Hepatocyte (in vitro differentiated cells): Measurements from ENCODE around the gene ARF6. TPM values are rescaled to one million over a fixed set of nuclear protein-coding genes. Genes with fewer than 3 reads are reported as not detected.

Experiments
- DNase-seq: peaks from one replicate; pipeline ENCODE4 v3.0.0-alpha.2; 2016; ENCODE audit warnings: low spot score
- H2AFZ ChIP-seq: fragments of 200-600 bp; sonication (generic); 2 replicates; pipeline ENCODE4 v1.6.0; 2016; ENCODE audit warnings: antibody characterized with exemption, mild to moderate bottlenecking
- H3K27ac ChIP-seq: fragments of 200-600 bp; sonication (generic); 2 replicates; pipeline ENCODE4 v1.5.1; 2016; ENCODE audit warnings: mild to moderate bottlenecking
- H3K27me3 ChIP-seq: fragments of 200-600 bp; sonication (generic); 2 replicates; pipeline ENCODE4 v1.6.1; 2016
- H3K36me3 ChIP-seq: fragments of 200-600 bp; sonication (generic); replicated peaks from 2 replicates; pipeline ENCODE4 v1.5.1; 2016; ENCODE audit warnings: low read depth; ENCODE audit not compliant: insufficient read depth
- H3K4me1 ChIP-seq: fragments of 200-600 bp; sonication (generic); 2 replicates; pipeline ENCODE4 v1.5.1; 2016; ENCODE audit warnings: mild to moderate bottlenecking, moderate library complexity; ENCODE audit not compliant: insufficient read depth
- H3K4me2 ChIP-seq: fragments of 200-600 bp; sonication (generic); 2 replicates; pipeline ENCODE4 v1.6.0; 2016
- H3K4me3 ChIP-seq: fragments of 200-600 bp; sonication (generic); 2 replicates; pipeline ENCODE4 v1.5.1; 2016; ENCODE audit warnings: mild to moderate bottlenecking
- H3K79me2 ChIP-seq: fragments of 200-600 bp; sonication (generic); 2 replicates; pipeline ENCODE4 v1.6.0; 2017; ENCODE audit warnings: mild to moderate bottlenecking
- H3K9me2 ChIP-seq: fragments of 200-600 bp; sonication (generic); replicated peaks from 2 replicates; pipeline ENCODE4 v1.6.0; 2017; ENCODE audit warnings: mild to moderate bottlenecking; ENCODE audit not compliant: insufficient read depth
- H3K9me3 ChIP-seq: fragments of 200-600 bp; sonication (generic); 2 replicates; pipeline ENCODE4 v1.5.1; 2016; ENCODE audit warnings: low read depth, mild to moderate bottlenecking
- H4K20me1 ChIP-seq: fragments of 200-600 bp; sonication (generic); 2 replicates; pipeline ENCODE4 v1.6.0; 2016; ENCODE audit warnings: mild to moderate bottlenecking; ENCODE audit not compliant: insufficient read depth, poor library complexity, severe bottlenecking
- CTCF ChIP-seq: fragments of 200-600 bp; sonication (generic); IDR thresholded peaks from 2 replicates; pipeline ENCODE4 v1.5.1; 2016; ENCODE audit warnings: antibody characterized with exemption, mild to moderate bottlenecking; ENCODE audit not compliant: poor library complexity
- EZH2 ChIP-seq: fragments of 200-600 bp; sonication (generic); IDR thresholded peaks from 2 replicates; pipeline ENCODE4 v1.6.1; 2016; ENCODE audit warnings: antibody characterized with exemption, mild to moderate bottlenecking, borderline replicate concordance
- EZH2phosphoT487 ChIP-seq: fragments of 200-600 bp; sonication (generic); IDR thresholded peaks from one replicate; pipeline ENCODE4 v1.6.1; 2018; ENCODE audit warnings: antibody characterized with exemption, mild to moderate bottlenecking, low read depth, moderate library complexity; ENCODE audit not compliant: unreplicated experiment, severe bottlenecking
- WGBS: methylation state at CpG from one replicate; pipeline ENCODE4 v1.1.6; 2016; ENCODE audit warnings: low lambda C conversion rate; ENCODE audit errors: missing lambda C conversion rate; 5-methylcytosine and 5-hydroxymethylcytosine counted together
- polyA plus RNA-seq: library from polyadenylated mRNA; unstranded; fragments of >200 nt; fragmentation: Nextera tagmentation; extraction: Ambion mirVana; gene quantifications from 2 replicates; pipeline ENCODE4 v1.2.1, GENCODE V29; 2016
- total RNA-seq: library from RNA; depleted of rRNA; stranded (reverse); fragments of >200 nt; gene quantifications from 2 replicates; pipeline ENCODE4 v1.2.3, GENCODE V29; 2014

The ARF6 gene
- total and polyA plus RNA-seq, 2 experiments from 2014 or later: 53.9 to 64.8 TPM

GRCh38 chr14:49904270-49904669 lies 11.4 kb downstream of the ARF6 start:
- no peaks in the 10 kb centered on the region for H3K27me3 ChIP-seq
- H3K4me3 ChIP-seq: no peak overlapping the region
- no peak overlapping the region for H2AFZ ChIP-seq
- H3K4me1 ChIP-seq: no peaks in the 10 kb centered on the region
- H4K20me1 ChIP-seq: no peaks in the 10 kb centered on the region
- no peaks in the 10 kb centered on the region for H3K9me2 ChIP-seq
- H3K79me2 ChIP-seq: peaks cover 4% of the 10 kb centered on the region
- no peak overlapping the region for H3K27ac ChIP-seq
- H3K9me3 ChIP-seq: no peaks in the 10 kb centered on the region
- TF ChIP-seq CTCF: no peak
- TF ChIP-seq EZH2phosphoT487: no peak
- TF ChIP-seq EZH2: no peak
- no peaks in the 10 kb centered on the region for H3K36me3 ChIP-seq
- DNase-seq: no peak
- no peak overlapping the region for H3K4me2 ChIP-seq

GRCh38 chr14:49905989-49906388 lies 13.1 kb downstream of the ARF6 start:
- no peaks in the 10 kb centered on the region for H3K27me3 ChIP-seq
- no peaks in the 10 kb centered on the region for H4K20me1 ChIP-seq
- DNase-seq: no peak
- no peak overlapping the region for H3K27ac ChIP-seq
- no peaks in the 10 kb centered on the region for H3K36me3 ChIP-seq
- no peaks in the 10 kb centered on the region for H3K9me2 ChIP-seq
- no peaks in the 10 kb centered on the region for H3K79me2 ChIP-seq
- H3K9me3 ChIP-seq: no peaks in the 10 kb centered on the region
- H3K4me3 ChIP-seq: no peak overlapping the region
- WGBS: 76% methylated on average over 7 of the region's 7 CpGs
- H3K4me1 ChIP-seq: no peaks in the 10 kb centered on the region
- TF ChIP-seq EZH2: no peak
- TF ChIP-seq EZH2phosphoT487: no peak
- TF ChIP-seq CTCF: no peak
- H3K4me2 ChIP-seq: no peak overlapping the region
- no peak overlapping the region for H2AFZ ChIP-seq

GRCh38 chr14:49907186-49907585 lies 14.3 kb downstream of the ARF6 start:
- H3K4me3 ChIP-seq: no peak overlapping the region
- no peak overlapping the region for H2AFZ ChIP-seq
- H3K79me2 ChIP-seq: no peaks in the 10 kb centered on the region
- no peak for DNase-seq
- no peaks in the 10 kb centered on the region for H3K9me2 ChIP-seq
- TF ChIP-seq EZH2phosphoT487 (no peak), EZH2 (no peak), CTCF (no peak)
- H3K27ac ChIP-seq: no peak overlapping the region
- no peaks in the 10 kb centered on the region for H3K9me3 ChIP-seq
- no peak overlapping the region for H3K4me2 ChIP-seq
- no peaks in the 10 kb centered on the region for H3K36me3 ChIP-seq
- no peaks in the 10 kb centered on the region for H3K4me1 ChIP-seq
- H3K27me3 ChIP-seq: no peaks in the 10 kb centered on the region
- H4K20me1 ChIP-seq: no peaks in the 10 kb centered on the region
- WGBS: 58% methylated on average over 5 of the region's 5 CpGs

GRCh38 chr14:49908433-49908782 lies 15.5 kb downstream of the ARF6 start:
- whole genome bisulfite sequencing: 0% methylated on average over 1 of the region's 1 CpG
- H3K27ac ChIP-seq: no peak overlapping the region

More at GRCh38 chr14:49908433-49908782, 15.5 kb downstream of the ARF6 start:
- no peak for TF ChIP-seq CTCF
- TF ChIP-seq EZH2: no peak
- TF ChIP-seq EZH2phosphoT487: no peak
- Histone ChIP-seq H3K36me3 (no peaks in the 10 kb centered on the region), H3K79me2 (no peaks in the 10 kb centered on the region), H3K4me2 (no peak overlapping the region), H3K4me3 (no peak overlapping the region), H2AFZ (no peak overlapping the region), H4K20me1 (no peaks in the 10 kb centered on the region), H3K27me3 (no peaks in the 10 kb centered on the region), H3K9me3 (no peaks in the 10 kb centered on the region), H3K4me1 (no peaks in the 10 kb centered on the region), H3K9me2 (no peaks in the 10 kb centered on the region)
- DNase-seq: no peak
